Middle frontal gyrus (tissue), 1 donor: ENCODE data around the gene FHL2.

ENCODE experiments used
- DNase-seq: peaks from one replicate; pipeline ENCODE4 v3.0.0-alpha.2; 2015; ENCODE audit warnings: low spot score; ENCODE audit errors: extremely low spot score

FHL2 gene

DNA sequence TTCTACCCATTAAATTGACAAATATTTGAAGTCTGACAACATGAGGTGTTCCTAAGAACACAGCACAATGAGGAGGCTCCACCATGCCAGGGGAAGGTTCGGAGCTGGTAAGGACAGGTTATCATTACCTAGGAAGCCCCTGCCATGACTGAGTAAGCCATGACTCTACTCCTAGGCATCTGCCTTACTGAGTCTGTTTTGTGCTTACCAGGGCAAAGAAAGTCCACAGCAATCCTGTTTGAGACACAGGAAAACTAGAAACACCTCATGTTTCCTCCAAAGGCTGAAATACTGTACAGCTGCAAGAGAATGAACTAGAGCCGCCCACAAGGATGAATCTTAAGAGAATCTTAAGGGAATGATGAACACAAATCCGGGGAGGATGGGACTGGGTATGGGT is 80.9 kb downstream of the FHL2 start:
- DNase-seq = no peak

DNA sequence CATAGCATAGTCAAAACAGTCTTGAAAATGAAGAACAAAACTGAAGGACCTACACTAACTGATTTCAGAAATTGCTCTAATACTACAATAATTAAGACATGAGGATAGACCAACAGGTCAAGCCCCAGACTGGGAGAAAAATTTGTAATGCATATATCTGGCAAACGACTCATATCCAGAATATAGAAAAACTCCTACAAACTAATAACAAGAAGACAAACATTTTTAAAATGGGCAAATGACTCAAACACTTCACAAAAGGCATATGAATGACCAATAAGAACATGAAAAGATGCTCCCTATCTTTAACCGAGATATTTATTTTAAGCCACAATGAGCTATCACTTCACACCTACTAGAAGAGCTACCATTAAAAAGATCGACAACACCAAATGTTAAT is 83.5 kb downstream of the FHL2 start:
- no peak for DNase-seq

DNA sequence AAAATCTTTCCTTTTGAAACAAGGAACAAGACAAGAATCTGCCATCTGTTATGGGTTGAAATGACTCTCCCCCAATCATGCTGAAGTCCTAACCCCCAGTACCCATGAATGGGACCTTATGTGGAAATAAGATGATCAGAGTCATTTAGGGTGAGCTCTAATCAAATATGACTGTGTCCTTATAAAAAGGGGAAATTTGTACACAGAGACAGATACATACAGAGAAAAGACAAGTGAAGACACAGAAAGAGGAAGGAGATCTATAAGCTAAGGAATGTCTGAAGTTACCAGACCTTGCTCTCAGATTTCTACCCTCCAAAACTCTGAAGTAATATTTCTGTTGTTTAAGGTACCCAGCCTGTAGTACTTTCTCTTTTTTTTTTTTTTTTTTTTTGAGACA is 85.0 kb downstream of the FHL2 start:
- DNase-seq = no peak
